ENCODE measurements around the gene FOXI2. TPM values are rescaled to one million over a fixed set of nuclear protein-coding genes. Genes with fewer than 3 reads are reported as not detected.

FOXI2 gene
- total RNA-seq, 1 donor from 2014 or later = not detected

DNA sequence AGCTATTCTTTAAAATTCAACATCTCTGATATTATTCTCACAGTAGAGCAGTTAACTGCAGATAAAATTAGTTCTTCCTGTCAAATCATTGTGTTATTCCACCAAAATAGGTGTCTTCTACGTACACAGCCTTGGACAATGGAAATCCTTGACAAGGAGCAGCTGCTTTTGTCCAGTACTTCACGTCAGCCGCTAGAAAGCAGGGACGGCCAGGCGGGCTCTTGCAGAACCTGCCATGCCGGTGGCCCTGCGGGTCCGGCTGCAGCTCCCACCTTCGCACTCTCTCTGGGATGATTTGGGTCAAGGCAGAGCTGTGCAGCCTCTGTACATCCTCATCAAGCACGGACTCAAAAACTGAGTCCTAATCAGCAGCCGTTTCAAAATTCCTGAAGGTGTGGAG lies 2.2 kb upstream of the FOXI2 start:
- peaks cover 39% of the 10 kb centered on the region for H3K27me3 ChIP-seq (ENCODE audit: insufficient read depth, low read length)
- no peak overlapping the region for H3K27ac ChIP-seq (ENCODE audit: low read depth, low read length)
- H3K4me2 ChIP-seq (ENCODE audit: low read length) = no peak overlapping the region
- DNase-seq (ENCODE audit: low read depth) (no peak), FAIRE-seq (no peak)
- H3K4me3 ChIP-seq (ENCODE audit: insufficient read depth, low read depth, low read length) = no peak overlapping the region
- H3K79me2 ChIP-seq (ENCODE audit: insufficient read depth, low read length) = no peaks in the 10 kb centered on the region
- H4K20me1 ChIP-seq (ENCODE audit: insufficient read depth, low read length) = no peaks in the 10 kb centered on the region
- peaks cover 72% of the 10 kb centered on the region for H3K27me3 Mint-ChIP-seq (ENCODE audit: low read depth, unreplicated experiment)
- H3K9me3 Mint-ChIP-seq (ENCODE audit: unreplicated experiment) = peaks cover 9% of the 10 kb centered on the region
- H3K4me1 Mint-ChIP-seq (ENCODE audit: low read depth, unreplicated experiment) = no peaks in the 10 kb centered on the region
- H3K36me3 Mint-ChIP-seq (ENCODE audit: low read depth, unreplicated experiment) = no peaks in the 10 kb centered on the region
- no peak overlapping the region for H2AFZ ChIP-seq (ENCODE audit: low read depth, low read length)
- TF ChIP-seq EZH2 (IDR thresholded peaks at IDR 0.05; ENCODE audit: insufficient read depth, low read length) = no peak
- no peak overlapping the region for H3K27ac Mint-ChIP-seq (ENCODE audit: unreplicated experiment)
- no peak overlapping the region for H3K9ac ChIP-seq (ENCODE audit: low read length)
- no peaks in the 10 kb centered on the region for H3K4me1 ChIP-seq (ENCODE audit: insufficient read depth, low read length)
- no peaks in the 10 kb centered on the region for H3K36me3 ChIP-seq (ENCODE audit: insufficient read depth, low read length)
- H3K4me3 Mint-ChIP-seq (ENCODE audit: unreplicated experiment) = no peak overlapping the region
- no peaks in the 10 kb centered on the region for H3K9me3 ChIP-seq (ENCODE audit: insufficient read depth, low read depth, low read length)

DNA sequence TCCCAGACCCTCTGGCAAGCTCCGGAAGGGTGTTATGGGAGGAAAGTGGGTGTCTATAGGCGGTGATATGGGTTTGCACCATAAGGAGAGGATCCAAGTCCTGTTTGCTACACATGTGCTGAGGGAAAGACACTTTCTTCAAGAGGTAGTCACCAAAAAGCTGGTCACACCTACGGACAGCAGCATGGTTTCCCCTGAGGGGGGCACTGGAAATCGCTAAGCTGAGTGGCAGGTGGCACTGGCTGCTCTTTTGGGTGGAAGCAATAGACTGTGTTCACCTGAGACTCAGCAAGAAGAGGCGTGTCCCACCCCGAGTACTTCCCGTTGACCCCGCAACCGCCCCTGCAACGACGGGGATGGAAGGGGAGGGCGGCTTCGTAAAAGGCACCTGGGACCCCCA lies 1.8 kb upstream of the FOXI2 start:
- H3K27me3 Mint-ChIP-seq (ENCODE audit: low read depth, unreplicated experiment) = peaks cover 70% of the 10 kb centered on the region
- no peak overlapping the region for H3K9ac ChIP-seq (ENCODE audit: low read length)
- no peak overlapping the region for H3K4me3 Mint-ChIP-seq (ENCODE audit: unreplicated experiment)
- peaks cover 39% of the 10 kb centered on the region for H3K27me3 ChIP-seq (ENCODE audit: insufficient read depth, low read length)
- no peak overlapping the region for H3K27ac Mint-ChIP-seq (ENCODE audit: unreplicated experiment)
- FAIRE-seq (no peak), DNase-seq (ENCODE audit: low read depth) (no peak)
- no peaks in the 10 kb centered on the region for H3K79me2 ChIP-seq (ENCODE audit: insufficient read depth, low read length)
- no peaks in the 10 kb centered on the region for H3K4me1 Mint-ChIP-seq (ENCODE audit: low read depth, unreplicated experiment)
- peaks cover 6% of the 10 kb centered on the region for H3K9me3 Mint-ChIP-seq (ENCODE audit: unreplicated experiment)
- H3K36me3 Mint-ChIP-seq (ENCODE audit: low read depth, unreplicated experiment) = no peaks in the 10 kb centered on the region
- H3K4me2 ChIP-seq (ENCODE audit: low read length) = no peak overlapping the region
- H4K20me1 ChIP-seq (ENCODE audit: insufficient read depth, low read length) = no peaks in the 10 kb centered on the region
- H3K9me3 ChIP-seq (ENCODE audit: insufficient read depth, low read depth, low read length) = no peaks in the 10 kb centered on the region
- no peak overlapping the region for H2AFZ ChIP-seq (ENCODE audit: low read depth, low read length)
- no peaks in the 10 kb centered on the region for H3K4me1 ChIP-seq (ENCODE audit: insufficient read depth, low read length)
- no peak overlapping the region for H3K27ac ChIP-seq (ENCODE audit: low read depth, low read length)
- no peaks in the 10 kb centered on the region for H3K36me3 ChIP-seq (ENCODE audit: insufficient read depth, low read length)
- H3K4me3 ChIP-seq (ENCODE audit: insufficient read depth, low read depth, low read length) = no peak overlapping the region
- TF ChIP-seq EZH2 (IDR thresholded peaks at IDR 0.05; ENCODE audit: insufficient read depth, low read length) = no peak
- TF ChIP-seq, protein P1, sequence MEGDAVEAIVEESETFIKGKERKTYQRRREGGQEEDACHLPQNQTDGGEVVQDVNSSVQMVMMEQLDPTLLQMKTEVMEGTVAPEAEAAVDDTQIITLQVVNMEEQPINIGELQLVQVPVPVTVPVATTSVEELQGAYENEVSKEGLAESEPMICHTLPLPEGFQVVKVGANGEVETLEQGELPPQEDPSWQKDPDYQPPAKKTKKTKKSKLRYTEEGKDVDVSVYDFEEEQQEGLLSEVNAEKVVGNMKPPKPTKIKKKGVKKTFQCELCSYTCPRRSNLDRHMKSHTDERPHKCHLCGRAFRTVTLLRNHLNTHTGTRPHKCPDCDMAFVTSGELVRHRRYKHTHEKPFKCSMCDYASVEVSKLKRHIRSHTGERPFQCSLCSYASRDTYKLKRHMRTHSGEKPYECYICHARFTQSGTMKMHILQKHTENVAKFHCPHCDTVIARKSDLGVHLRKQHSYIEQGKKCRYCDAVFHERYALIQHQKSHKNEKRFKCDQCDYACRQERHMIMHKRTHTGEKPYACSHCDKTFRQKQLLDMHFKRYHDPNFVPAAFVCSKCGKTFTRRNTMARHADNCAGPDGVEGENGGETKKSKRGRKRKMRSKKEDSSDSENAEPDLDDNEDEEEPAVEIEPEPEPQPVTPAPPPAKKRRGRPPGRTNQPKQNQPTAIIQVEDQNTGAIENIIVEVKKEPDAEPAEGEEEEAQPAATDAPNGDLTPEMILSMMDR (IDR thresholded peaks at IDR 0.05; ENCODE audit: insufficient read depth, low read depth, low read length) = no peak

DNA sequence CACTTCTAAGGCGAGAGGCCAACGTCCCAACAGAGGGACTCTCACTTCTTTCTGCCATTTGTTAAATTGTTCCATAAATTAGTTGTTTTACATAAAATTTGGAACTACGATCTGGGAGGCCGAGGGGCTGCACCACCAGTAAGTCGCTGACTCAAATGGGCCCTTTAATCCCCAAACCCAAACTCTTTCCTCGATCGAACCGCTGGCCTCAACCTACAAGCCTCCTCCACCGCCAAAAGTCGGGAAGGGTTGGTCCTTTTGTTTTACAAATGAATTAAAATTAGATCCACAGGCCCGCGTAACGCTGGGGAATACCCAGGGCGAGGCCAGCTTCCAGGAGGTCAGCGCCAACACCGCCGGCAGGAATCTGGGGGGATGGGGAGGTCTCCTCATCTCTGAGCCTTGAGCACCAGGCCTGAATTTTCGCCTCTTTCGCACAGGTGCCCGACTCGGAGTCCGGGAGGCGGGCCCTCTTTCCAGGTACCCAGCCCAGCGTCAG lies 1.2 kb upstream of the FOXI2 start:
- Histone ChIP-seq H3K36me3 (ENCODE audit: insufficient read depth, low read length) (no peaks in the 10 kb centered on the region), H3K9me3 (ENCODE audit: insufficient read depth, low read depth, low read length) (no peaks in the 10 kb centered on the region), H4K20me1 (ENCODE audit: insufficient read depth, low read length) (no peaks in the 10 kb centered on the region), H3K27me3 (ENCODE audit: insufficient read depth, low read length) (peaks cover 39% of the 10 kb centered on the region), H2AFZ (ENCODE audit: low read depth, low read length) (no peak overlapping the region), H3K4me3 (ENCODE audit: insufficient read depth, low read depth, low read length) (no peak overlapping the region), H3K4me2 (ENCODE audit: low read length) (no peak overlapping the region), H3K27ac (ENCODE audit: low read depth, low read length) (no peak overlapping the region), H3K79me2 (ENCODE audit: insufficient read depth, low read length) (no peaks in the 10 kb centered on the region), H3K9ac (ENCODE audit: low read length) (no peak overlapping the region), H3K4me1 (ENCODE audit: insufficient read depth, low read length) (no peaks in the 10 kb centered on the region)
- no peaks in the 10 kb centered on the region for H3K36me3 Mint-ChIP-seq (ENCODE audit: low read depth, unreplicated experiment)
- TF ChIP-seq, protein P1 (IDR thresholded peaks at IDR 0.05; ENCODE audit: insufficient read depth, low read depth, low read length) = no peak
- no peak for TF ChIP-seq EZH2 (IDR thresholded peaks at IDR 0.05; ENCODE audit: insufficient read depth, low read length)
- H3K27ac Mint-ChIP-seq (ENCODE audit: unreplicated experiment) = no peak overlapping the region
- no peak overlapping the region for H3K4me3 Mint-ChIP-seq (ENCODE audit: unreplicated experiment)
- H3K4me1 Mint-ChIP-seq (ENCODE audit: low read depth, unreplicated experiment) = peaks cover 3% of the 10 kb centered on the region
- FAIRE-seq = no peak
- peaks cover 72% of the 10 kb centered on the region for H3K27me3 Mint-ChIP-seq (ENCODE audit: low read depth, unreplicated experiment)
- peaks cover 6% of the 10 kb centered on the region for H3K9me3 Mint-ChIP-seq (ENCODE audit: unreplicated experiment)
- DNase-seq (ENCODE audit: low read depth) = no peak
